Medulla oblongata (tissue), 1 donor: ENCODE data around the gene RASA1.

ENCODE experiments used
- DNase-seq: peaks from one replicate; pipeline ENCODE4 v3.0.0-alpha.2; 2015; ENCODE audit errors: extremely low spot score

RASA1 gene

GRCh38 chr5:87403409-87403808, 135.7 kb downstream of the RASA1 start:
- DNase-seq: no peak

DNA sequence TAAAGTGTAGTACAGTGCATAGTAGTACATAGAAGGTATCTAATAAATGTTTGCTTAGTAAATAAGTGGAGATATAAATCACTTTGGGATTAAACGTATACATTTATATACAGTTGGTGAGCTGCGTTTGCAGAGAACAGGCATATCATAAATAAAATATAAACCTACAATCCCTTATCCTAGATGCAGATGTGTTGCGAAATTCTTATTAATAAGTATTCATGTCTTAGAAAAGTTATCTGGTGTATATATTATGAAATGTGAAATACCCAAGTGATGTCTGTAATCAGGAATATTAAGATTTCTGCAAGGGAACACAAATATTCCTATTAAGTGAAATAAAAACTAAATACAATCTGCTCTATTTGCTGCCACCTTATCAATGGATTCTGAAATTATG, 136.2 kb downstream of the RASA1 start:
- DNase-seq: no peak

- no peak for DNase-seq
These were observed 136.7 kb downstream of the RASA1 start for GRCh38 chr5:87404359-87404758.

- DNase-seq: no peak
These were observed 137.9 kb downstream of the RASA1 start for GRCh38 chr5:87405472-87406155.

DNA sequence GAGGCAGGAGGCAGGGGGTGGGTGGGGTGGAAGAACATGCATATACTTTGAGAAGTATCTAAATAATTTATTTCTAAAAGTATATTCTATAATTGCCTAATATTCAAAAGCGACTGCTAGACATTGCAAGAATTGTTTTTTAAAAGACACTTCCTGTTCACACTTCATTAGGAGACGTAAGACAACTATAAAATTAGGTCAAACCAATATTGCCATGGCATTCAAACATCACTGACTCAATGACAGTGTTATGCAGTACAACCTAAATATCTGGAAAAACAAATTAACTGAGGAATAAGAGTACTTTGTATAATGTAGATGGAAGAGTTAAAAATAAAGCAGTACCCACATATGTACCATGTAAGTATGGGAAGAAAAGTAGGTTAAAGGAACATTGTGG, 140.5 kb downstream of the RASA1 start:
- DNase-seq: no peak

GRCh38 chr5:87410931-87411330, 143.2 kb downstream of the RASA1 start:
- no peak for DNase-seq

- no peak for DNase-seq
These were observed 143.9 kb downstream of the RASA1 start for GRCh38 chr5:87411586-87411972.

- DNase-seq: peak; percentile 82
These were observed 144.4 kb downstream of the RASA1 start for GRCh38 chr5:87411973-87412629.

GRCh38 chr5:87412630-87413342, 145.1 kb downstream of the RASA1 start, which contains the start of gene CCNH:
TSS of gene CCNH (minus strand) at chr5:87412930. CDS start at chr5:87412794, 136 bp downstream.
- peak; percentile 100 for DNase-seq

- DNase-seq: no peak
These were observed 145.6 kb downstream of the RASA1 start for GRCh38 chr5:87413343-87413645.

- DNase-seq: no peak
These were observed 150.8 kb downstream of the RASA1 start for GRCh38 chr5:87418506-87418905.

DNA sequence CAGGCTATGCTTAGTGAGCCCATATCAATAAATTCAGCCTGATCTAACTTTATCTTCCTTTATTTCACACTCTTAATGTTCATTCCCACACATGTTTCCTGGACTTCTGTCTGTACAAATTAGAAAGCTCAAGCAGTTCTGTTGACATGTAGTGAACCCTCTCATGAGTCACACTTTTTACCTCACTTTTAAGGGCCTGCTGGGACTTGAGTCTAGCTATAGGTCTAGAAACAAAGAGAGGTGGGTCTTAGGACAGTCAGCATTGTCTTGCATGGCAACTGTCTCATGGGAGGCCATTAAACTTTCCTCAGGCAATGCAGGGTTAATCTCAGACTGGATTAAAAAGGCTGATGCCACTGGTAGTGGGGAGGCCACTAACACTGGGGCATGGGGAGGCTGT, 153.6 kb downstream of the RASA1 start:
- DNase-seq: no peak

DNA sequence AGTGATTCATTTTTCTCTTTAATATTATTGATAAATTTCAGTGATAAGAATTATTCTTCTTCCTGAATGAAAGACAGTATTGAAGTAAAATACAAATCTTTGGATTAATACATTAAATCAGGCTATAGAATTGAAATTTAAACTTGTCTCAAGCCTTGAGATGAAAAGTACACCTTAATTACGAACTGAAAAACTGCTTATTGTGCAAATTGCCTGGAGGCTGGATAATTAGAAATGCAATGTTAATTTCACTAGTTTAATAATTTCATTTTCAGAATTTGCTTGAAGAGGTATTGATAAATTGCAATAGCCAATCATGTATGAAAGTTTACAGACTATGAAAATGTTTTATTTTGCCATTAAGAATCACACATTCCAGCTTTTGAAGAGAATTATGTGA, 156.1 kb downstream of the RASA1 start:
- DNase-seq: no peak

GRCh38 chr5:87430863-87431457, 163.3 kb downstream of the RASA1 start:
- DNase-seq: no peak

GRCh38 chr5:87432460-87432859, 164.8 kb downstream of the RASA1 start:
- DNase-seq: no peak

DNA sequence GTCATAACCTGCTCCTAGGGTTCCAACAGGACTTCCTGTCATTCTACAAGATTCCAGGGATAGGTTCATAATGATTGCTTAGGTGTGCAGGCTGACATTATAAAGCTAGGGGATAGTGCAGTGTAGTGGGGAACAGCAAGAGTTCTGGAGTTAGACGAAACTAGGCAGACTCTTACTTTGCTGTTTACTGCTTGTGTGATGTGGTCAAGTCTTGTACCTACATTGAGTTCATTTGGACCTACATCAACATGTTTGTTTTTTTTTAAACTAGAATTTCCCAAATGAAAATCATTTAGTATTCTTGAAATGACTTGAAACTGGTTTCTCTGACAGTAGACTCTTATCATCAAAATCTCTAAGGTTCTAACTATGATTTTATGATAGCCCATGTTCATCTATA, 166.3 kb downstream of the RASA1 start:
- no peak for DNase-seq

- no peak for DNase-seq
These were observed 166.8 kb downstream of the RASA1 start for GRCh38 chr5:87434461-87434860.

- DNase-seq: no peak
These were observed 167.5 kb downstream of the RASA1 start for GRCh38 chr5:87435144-87435694.

- no peak for DNase-seq
These were observed 170.0 kb downstream of the RASA1 start for GRCh38 chr5:87437724-87438123.

GRCh38 chr5:87438231-87438630, 170.5 kb downstream of the RASA1 start:
- no peak for DNase-seq
